ENCODE results near the gene LCMT1. TPM values are rescaled to one million over a fixed set of nuclear protein-coding genes. Genes with fewer than 3 reads are reported as not detected.

The LCMT1 gene
- total and polyA plus RNA-seq, 7 donors: 35.1 to 54.5 (median 41.9) TPM

DNA sequence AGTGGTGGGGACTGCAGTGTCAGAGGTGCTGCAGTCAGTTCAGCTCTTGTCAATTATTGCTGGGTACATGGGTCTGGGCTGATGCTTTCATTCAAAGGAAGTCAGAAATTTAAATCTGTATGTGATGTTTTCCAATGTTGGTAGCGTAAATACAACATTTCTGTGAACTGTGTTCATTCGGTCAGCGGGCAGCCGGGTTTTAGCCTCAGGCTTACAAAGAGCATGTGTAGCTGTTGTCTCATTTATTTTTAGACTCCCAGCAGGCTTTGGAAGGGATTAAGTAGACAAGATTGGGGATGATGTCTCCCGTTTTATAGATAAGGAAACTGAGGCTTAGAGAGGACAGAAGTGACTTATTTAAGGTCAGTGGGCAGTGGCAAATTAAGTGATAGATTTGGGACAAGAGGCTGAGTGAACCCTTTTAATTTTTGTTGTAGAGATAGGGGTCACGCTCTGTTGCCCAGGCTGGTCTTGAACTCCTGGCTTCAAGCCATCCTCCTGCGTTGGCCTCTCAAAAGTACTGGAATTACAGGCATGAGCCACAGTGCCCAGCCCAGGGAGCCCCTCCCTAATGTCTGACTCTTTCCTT is 113.3 kb downstream of the LCMT1 start:
- Histone ChIP-seq H3K27me3 (ENCODE audit: insufficient read depth in 3 of 3, low read length in 2 of 3) (no peaks in the 10 kb centered on the region), H3K9me3 (no peaks in the 10 kb centered on the region), H3K4me3 (no peak overlapping the region), H3K36me3 (ENCODE audit: insufficient read depth in 1 of 2, low read depth in 1 of 2) (no peaks in the 10 kb centered on the region), H3K27ac (no peak overlapping the region), H3K4me1 (no peaks in the 10 kb centered on the region)
- ATAC-seq: no peak
- DNase-seq: no peak
- TF ChIP-seq CTCF (IDR thresholded peaks at IDR 0.05): no peak
- intact Hi-C loops (cut with DNase I): loop anchor here (2.0 to 10.0 kb wide), 4 partner anchors 98 to 710 kb away; no protein-coding TSS in a partner anchor
- 74 to 84% (median 76%) methylated on average over 7 of the region's 7 CpGs for WGBS, 3 donors

Other genes starting within 250 kb of the LCMT1 start
- 10 to 100 TPM; 38.6 to 83.0 (median 57.7) TPM for gene ARHGAP17, start 96.4 kb upstream of the LCMT1 start, total RNA-seq
- 10 to 100 TPM; 15.9 to 31.7 (median 23.3) TPM for gene ARHGAP17, start 96.4 kb upstream of the LCMT1 start, polyA plus RNA-seq
- gene AQP8, start 105.2 kb downstream of the LCMT1 start, total RNA-seq: under 1 TPM in 1 of 4 donors, not detected in 3; 0.58 TPM
- gene AQP8, start 105.2 kb downstream of the LCMT1 start, polyA plus RNA-seq: under 1 TPM in 1 of 3 donors, not detected in 2; 0.09 TPM
- 1 to 10 TPM; 5.2 to 6.8 (median 6.3) TPM for gene ZKSCAN2, start 146.1 kb downstream of the LCMT1 start, total RNA-seq
- gene ZKSCAN2, start 146.1 kb downstream of the LCMT1 start, polyA plus RNA-seq: 1 to 10 TPM; 1.4 to 4.0 (median 1.5) TPM